HuH-7 (cell line): ENCODE data around the gene SH3PXD2B.
A peak's percentile ranks its signal among the peaks of the same experiment; 100 is the strongest.
"Not testable (repeated sequence)": the region's sequence is repeated elsewhere in the genome, so short reads cannot be mapped to it uniquely, and the experiment has no call there.

Experiments used
- DNase-seq: peaks from one replicate; pipeline ENCODE4 v3.0.0; 2011; ENCODE audit warnings: low spot score

SH3PXD2B gene

DNA sequence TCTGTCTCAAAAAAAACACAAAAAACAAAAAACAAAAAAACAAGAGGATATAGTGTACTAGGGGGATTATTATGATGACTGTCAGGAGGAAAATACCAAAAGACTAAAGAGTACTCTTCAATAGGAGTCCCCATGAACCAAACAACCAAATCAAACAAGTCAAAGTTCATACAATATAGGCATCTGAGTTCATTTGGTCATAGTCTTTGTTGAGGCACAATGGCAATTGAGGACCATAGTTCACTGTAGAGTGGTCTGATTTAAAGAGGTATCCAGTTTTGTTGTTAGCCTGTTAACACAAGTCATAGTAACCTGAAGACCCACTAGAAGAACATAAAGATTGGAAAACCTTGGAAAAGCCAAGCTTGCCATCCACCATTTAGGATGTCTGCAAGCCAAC, 159.5 kb downstream of the SH3PXD2B start:
- DNase-seq: no peak

GRCh38 chr5:172293745-172294342, 160.5 kb downstream of the SH3PXD2B start:
- DNase-seq: no peak

- peak; percentile 61 for DNase-seq
These were observed 161.1 kb downstream of the SH3PXD2B start for GRCh38 chr5:172293054-172293744.

- not testable (repeated sequence) for DNase-seq
These were observed 162.5 kb downstream of the SH3PXD2B start for GRCh38 chr5:172291837-172292236.

DNA sequence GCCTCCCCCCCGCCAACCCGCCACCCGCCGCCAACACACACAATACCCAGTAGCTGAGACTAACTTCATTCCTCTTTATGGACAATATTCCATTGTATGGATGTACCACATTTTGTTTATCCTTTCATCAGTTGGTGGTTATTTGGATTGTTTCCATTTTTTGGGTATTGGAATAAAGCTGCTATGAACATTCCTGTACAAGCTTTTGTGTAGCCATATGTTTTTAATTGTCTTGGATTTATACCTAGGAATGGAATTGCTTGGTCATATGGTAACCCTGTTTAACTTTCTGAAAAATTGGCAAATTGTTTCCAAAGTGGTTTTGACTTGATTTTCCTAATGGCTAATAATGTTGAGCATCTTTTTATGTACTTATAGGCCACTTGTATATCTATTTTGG, 165.9 kb downstream of the SH3PXD2B start:
- DNase-seq: no peak

DNA sequence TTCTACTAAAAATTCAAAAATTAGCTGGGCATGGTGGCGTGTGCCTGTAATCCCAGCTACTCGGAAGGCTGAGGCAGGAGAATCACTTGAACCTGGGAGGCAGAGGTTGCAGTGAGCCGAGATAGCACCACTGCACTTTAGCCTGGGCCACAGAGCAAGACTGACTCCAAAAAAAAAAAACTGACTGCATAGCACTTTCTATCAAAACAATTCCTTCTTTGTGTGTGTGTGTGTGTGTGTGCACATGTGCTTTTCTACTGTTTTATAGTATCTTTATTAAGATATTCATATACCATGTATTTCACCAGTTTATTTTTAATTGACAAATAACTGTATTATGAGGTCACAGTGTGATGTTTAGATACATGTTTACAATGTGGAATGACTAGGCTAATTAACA, 167.2 kb downstream of the SH3PXD2B start:
- DNase-seq: not testable (repeated sequence)

DNA sequence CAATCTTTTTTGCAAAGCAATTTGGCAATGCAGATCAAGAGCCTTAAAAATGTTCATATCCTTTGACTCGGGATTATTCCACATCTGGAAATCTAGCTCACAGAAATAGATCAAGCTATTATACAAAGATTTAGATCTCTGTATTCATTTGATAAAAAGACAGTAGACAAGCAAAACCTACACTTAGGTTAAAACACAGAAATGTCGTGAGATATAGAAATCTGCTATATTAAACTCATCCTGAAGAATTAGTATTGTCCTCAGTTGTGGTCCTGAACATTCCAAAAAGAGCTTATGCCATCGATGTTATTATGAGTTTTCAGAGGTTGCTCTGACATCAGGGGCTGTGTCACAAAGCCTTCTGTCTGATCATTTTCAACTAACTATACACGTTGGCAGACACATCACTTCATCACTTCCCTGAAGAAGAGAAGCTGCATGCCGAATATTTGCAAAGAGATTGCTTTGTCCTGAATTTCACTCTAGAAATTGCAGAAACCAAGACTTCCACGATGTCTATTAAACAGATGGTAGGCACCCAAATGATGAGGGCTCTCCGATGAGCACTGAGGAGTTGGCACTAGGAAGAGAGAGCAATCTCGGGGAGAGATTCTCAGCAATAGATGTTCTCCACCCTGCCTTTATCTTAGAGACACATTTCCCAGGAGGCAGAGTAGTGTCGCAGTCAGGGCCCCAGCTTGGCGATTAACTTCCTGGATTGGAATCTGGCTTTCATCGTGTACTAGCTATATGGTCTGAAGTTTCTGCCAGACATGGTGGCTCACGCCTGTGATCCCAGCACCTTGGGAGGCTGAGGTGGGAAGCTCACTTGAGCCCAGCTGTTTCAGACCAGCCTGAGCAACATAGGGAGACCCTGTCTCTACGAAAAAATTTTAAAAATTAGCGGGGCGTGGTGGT, 168.8 kb downstream of the SH3PXD2B start:
- no peak for DNase-seq

- DNase-seq: no peak
These were observed 169.7 kb downstream of the SH3PXD2B start for GRCh38 chr5:172284611-172284980.

- peak; percentile 89 for DNase-seq
These were observed 170.3 kb downstream of the SH3PXD2B start for GRCh38 chr5:172283862-172284610.

DNA sequence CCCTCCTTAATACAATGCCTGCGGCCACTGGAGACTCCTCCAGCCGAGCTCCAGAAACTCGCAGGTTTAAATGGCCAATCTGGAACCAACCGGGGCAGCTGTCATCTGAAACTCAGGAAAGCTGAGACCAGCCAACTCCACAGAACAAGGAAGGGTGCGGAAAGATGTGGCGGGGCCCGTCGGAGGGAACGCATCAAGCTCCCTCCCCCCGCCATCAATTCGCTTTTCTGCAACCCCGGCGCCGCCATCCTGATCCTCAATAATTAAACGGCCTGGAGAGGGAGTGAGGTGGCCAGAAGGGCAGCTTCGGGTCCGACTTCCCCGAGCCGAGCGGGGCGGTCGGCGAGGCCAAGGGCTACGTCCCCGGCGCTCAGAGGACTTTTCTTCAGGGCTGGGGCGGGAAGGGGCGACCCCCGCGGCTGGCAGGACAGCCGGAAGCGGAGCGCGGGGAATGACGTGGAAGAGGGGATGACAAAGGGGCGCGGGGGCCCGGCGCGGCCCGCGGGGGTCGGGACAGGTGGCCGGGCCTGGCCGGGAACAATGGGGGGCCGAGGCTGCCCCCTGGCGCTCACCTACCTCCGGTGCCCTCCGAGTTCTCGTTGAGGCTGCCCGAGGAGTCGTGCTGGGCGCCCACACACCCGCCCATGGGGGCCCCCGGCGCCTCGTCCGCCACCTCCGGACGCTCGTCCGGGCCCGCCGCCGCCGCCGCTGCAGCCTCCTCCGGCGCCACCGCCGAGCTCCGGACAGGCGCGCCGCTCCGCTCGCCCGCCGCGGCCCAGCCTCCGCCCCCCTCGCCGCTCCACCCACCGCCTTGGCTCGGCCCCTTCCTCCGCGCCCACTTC, 171.1 kb downstream of the SH3PXD2B start, which contains the start of gene UBTD2:
Gene UBTD2, minus strand, starts transcription at position 745 of the 842 bp plus-strand sequence. Its CDS starts 99 bp downstream, at position 646.
- DNase-seq: peak; percentile 83

DNA sequence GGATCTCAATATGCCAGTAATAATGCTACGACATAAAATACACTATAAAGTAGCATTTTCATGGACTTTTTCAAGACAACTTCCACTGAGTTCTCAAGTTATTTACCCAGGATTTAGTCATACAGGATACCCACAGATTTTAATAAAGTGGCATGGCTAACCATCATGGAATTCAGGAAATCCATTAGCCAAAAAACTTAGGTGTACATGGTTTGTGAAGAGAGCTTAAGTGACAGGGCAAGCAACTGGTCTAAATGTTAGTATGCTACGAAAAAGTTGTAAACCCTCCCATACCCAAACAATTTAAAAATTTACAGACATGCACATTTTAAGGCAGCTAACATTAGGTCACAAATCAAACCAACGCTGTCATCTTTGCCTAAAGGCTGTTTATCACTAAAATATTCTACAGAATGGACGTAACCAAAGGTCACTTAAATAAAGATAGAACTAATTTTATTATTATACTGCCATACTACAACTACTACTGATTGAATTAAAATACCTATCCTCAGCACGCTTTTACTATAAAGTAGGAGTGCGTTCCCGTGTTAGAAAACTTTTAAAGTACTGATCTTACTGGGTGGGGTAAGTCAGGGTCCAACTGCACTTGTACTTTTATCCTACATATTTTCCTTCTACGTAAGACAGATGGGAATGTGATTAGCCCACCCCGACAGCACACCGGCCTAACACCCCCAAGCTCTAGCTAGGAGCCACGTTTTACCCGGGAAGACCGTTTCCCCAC, 171.9 kb downstream of the SH3PXD2B start:
- no peak for DNase-seq

GRCh38 chr5:172281346-172281745, 173.0 kb downstream of the SH3PXD2B start:
- no peak for DNase-seq

GRCh38 chr5:172280929-172281328, 173.4 kb downstream of the SH3PXD2B start:
- DNase-seq: no peak

- no peak for DNase-seq
These were observed 174.0 kb downstream of the SH3PXD2B start for GRCh38 chr5:172280317-172280716.

DNA sequence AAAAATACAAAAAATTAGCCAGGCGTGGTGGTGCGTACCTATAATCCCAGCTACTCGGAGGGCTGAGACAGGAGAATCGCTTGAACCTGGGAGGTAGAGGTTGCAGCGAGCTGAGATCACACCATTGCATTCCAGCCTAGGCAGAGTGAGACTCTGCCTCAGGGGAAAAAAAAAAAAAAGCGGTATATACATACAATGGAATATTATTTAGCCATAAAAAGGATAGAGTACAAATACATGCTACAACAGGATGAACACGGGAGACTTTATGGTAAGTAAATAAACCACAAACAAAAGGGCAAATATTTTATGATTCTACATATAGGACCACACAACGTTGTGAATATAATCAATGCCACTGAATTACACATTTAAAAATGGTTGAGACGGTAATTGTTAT, 176.0 kb downstream of the SH3PXD2B start:
- no peak for DNase-seq

DNA sequence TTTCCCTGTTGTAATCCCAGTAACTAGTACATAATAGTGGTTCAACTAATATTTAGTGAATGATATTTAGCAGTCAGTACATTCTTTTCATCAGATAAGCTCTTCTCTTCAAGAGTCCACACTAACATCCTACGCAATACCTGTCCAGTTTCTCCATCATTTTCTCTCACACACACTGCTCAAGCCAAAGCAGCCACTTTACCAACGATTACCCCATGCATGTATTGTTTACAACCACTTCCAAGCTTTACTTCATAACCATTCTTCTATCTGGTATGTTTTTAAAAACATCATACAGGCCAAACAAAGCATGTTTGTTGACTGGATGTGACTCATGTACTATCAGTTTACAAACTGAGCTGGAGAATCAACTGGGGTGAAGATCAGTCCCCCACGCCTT, 178.1 kb downstream of the SH3PXD2B start:
- peak; percentile 15 for DNase-seq
